Esophagus squamous epithelium (tissue), 5 donors: ENCODE measurements around the gene MAFF. TPM values are rescaled to one million over a fixed set of nuclear protein-coding genes. Genes with fewer than 3 reads are reported as not detected.

ENCODE experiments used
- DNase-seq: peaks from one replicate; lab custom pipeline; 2025; lab: John Stamatoyannopoulos, UW
- H3K27ac ChIP-seq, 4 donors: fragments of 200-600 bp; sonication (generic); one replicate each; pipeline ENCODE4 v1.5.1; 2016 to 2019; ENCODE audit warnings: mild to moderate bottlenecking in 1 of 4
- H3K27me3 ChIP-seq, 4 donors: fragments of 200-600 bp; sonication (generic); 1 replicate in 3 of 4; 2 replicates in 1 of 4; pipeline versions ENCODE4 v1.5.1 to v1.6.0; 2017 to 2021; ENCODE audit warnings: antibody characterized with exemption in 1 of 4
- H3K36me3 ChIP-seq, 3 donors: fragments of 200-600 bp; sonication (generic); one replicate each; pipeline ENCODE4 v1.5.1; 2016 to 2019
- H3K4me1 ChIP-seq, 3 donors: fragments of 200-600 bp; sonication (generic); one replicate each; pipeline ENCODE4 v1.5.1; 2017 to 2019
- H3K4me3 ChIP-seq, 4 donors: fragments of 200-600 bp; sonication (generic); 1 replicate in 3 of 4; 2 replicates in 1 of 4; pipeline ENCODE4 v1.5.1; 2016 to 2019; ENCODE audit warnings: mild to moderate bottlenecking in 2 of 4, moderate library complexity in 1 of 4
- H3K9me3 ChIP-seq, 3 donors: fragments of 200-600 bp; sonication (generic); one replicate each; pipeline ENCODE4 v1.5.1; 2016 to 2019
- CTCF ChIP-seq, 6 experiments: fragments of 450-650 bp in 4 of 6; fragments of 200-600 bp in 2 of 6; sonication (generic) in 2 of 6; IDR thresholded peaks; one replicate each; pipeline ENCODE4 v1.5.1; 2016 to 2019; ENCODE audit warnings: antibody characterized with exemption in 6 of 6, mild to moderate bottlenecking in 4 of 6, moderate library complexity in 4 of 6
- POLR2A ChIP-seq, 4 donors: fragments of 450-650 bp; IDR thresholded peaks; one replicate each; pipeline ENCODE4 v1.6.1; 2017; ENCODE audit warnings: antibody characterized with exemption in 4 of 4, mild to moderate bottlenecking in 4 of 4, moderate library complexity in 3 of 4
- WGBS, 2 donors: methylation state at CpG; one replicate each; pipeline ENCODE4 v1.1.5; 2018; 5-methylcytosine and 5-hydroxymethylcytosine counted together
- intact Hi-C: fragments of 100-400 bp; cut with DNase I; formaldehyde crosslinking; loops from one replicate; pipeline ENCODE4 v1.15.0; 2022
- total RNA-seq, 4 donors: library from RNA; depleted of rRNA; stranded (reverse); fragments of >200 nt; gene quantifications; one replicate each; pipeline ENCODE4 v1.1.0, GENCODE V29; 2016
- donor health status: DM: yes; HTN: yes; CAD: no.

Gene MAFF
- total RNA-seq, 4 donors from 2014 or later = 19.4 to 51.6 (median 40.5) TPM

GRCh38 chr22:38208551-38208968, 6.8 kb downstream of the MAFF start:
- Histone ChIP-seq H3K4me1 (peaks cover 4 to 30% (median 20%) of the 10 kb centered on the region in 3 donors), H3K36me3 (peaks cover 0 to 12% (median 0%) of the 10 kb centered on the region in 3 donors), H3K27ac (peak overlapping the region in 1 of 4 donors; percentile 14), H3K27me3 (no peaks in the 10 kb centered on the region), H3K4me3 (no peak overlapping the region), H3K9me3 (no peaks in the 10 kb centered on the region)
- WGBS, 2 donors = 70 to 75% methylated on average over 4 to 5 of the region's 6 CpGs
- intact Hi-C loops = no loop called here
- TF ChIP-seq POLR2A (IDR thresholded peaks at IDR 0.05) = no peak
- TF ChIP-seq CTCF (IDR thresholded peaks at IDR 0.05) = no peak
- no peak for DNase-seq

GRCh38 chr22:38211556-38211955, 9.8 kb downstream of the MAFF start:
- TF ChIP-seq POLR2A (IDR thresholded peaks at IDR 0.05) = no peak
- TF ChIP-seq CTCF (IDR thresholded peaks at IDR 0.05) = no peak
- H3K4me1 ChIP-seq = peaks cover 10 to 26% (median 12%) of the 10 kb centered on the region in 3 donors
- H3K4me3 ChIP-seq = no peak overlapping the region
- no peak for DNase-seq
- no peaks in the 10 kb centered on the region for H3K27me3 ChIP-seq
- 95 to 97% methylated on average over 5 to 6 of the region's 7 CpGs for WGBS, 2 donors
- intact Hi-C loops = no loop called here
- peaks cover 0 to 33% (median 0%) of the 10 kb centered on the region in 3 donors for H3K36me3 ChIP-seq
- no peaks in the 10 kb centered on the region for H3K9me3 ChIP-seq
- no peak overlapping the region for H3K27ac ChIP-seq

- intact Hi-C loops = no loop called here
- TF ChIP-seq POLR2A (IDR thresholded peaks at IDR 0.05) = no peak
- no peak for TF ChIP-seq CTCF (IDR thresholded peaks at IDR 0.05)
- Histone ChIP-seq H3K27me3 (no peaks in the 10 kb centered on the region), H3K27ac (no peak overlapping the region), H3K36me3 (peaks cover 0 to 34% (median 0%) of the 10 kb centered on the region in 3 donors), H3K4me3 (no peak overlapping the region), H3K4me1 (peaks cover 10 to 26% (median 12%) of the 10 kb centered on the region in 3 donors), H3K9me3 (no peaks in the 10 kb centered on the region)
- 50 to 69% methylated on average over 2 of the region's 2 CpGs for WGBS, 2 donors
- DNase-seq = no peak
These were observed 10.6 kb downstream of the MAFF start for GRCh38 chr22:38212442-38212841.

- intact Hi-C loops = no loop called here
- Histone ChIP-seq H3K9me3 (no peaks in the 10 kb centered on the region), H3K36me3 (peaks cover 0 to 32% (median 0%) of the 10 kb centered on the region in 3 donors), H3K4me3 (peak overlapping the region in 1 of 4 donors; percentile 54), H3K27me3 (no peaks in the 10 kb centered on the region), H3K4me1 (peaks cover 16 to 34% (median 18%) of the 10 kb centered on the region in 3 donors), H3K27ac (peak overlapping the region; percentile 12 to 59 (median 46))
- TF ChIP-seq CTCF (IDR thresholded peaks at IDR 0.05) (no peak), POLR2A (IDR thresholded peaks at IDR 0.05) (no peak)
- WGBS, 2 donors = 78 to 83% methylated on average over 6 of the region's 6 CpGs
- DNase-seq = no peak
These were observed 11.7 kb downstream of the MAFF start for GRCh38 chr22:38213319-38213989.

- intact Hi-C loops = no loop called here
- 16% methylated on average over 5 of the region's 8 CpGs; no CpG with 5 or more reads in 1 of the 2 donors for WGBS, 2 donors
- Histone ChIP-seq H3K4me3 (peak overlapping the region in 3 of 4 donors; percentile 27 to 54 (median 37)), H3K4me1 (peaks cover 21 to 38% (median 23%) of the 10 kb centered on the region in 3 donors), H3K27ac (peak overlapping the region; percentile 41 to 59 (median 55)), H3K9me3 (no peaks in the 10 kb centered on the region), H3K27me3 (no peaks in the 10 kb centered on the region), H3K36me3 (peaks cover 0 to 28% (median 0%) of the 10 kb centered on the region in 3 donors)
- DNase-seq = no peak
- TF ChIP-seq POLR2A (IDR thresholded peaks at IDR 0.05) (no peak), CTCF (IDR thresholded peaks at IDR 0.05) (no peak)
These were observed 12.2 kb downstream of the MAFF start for GRCh38 chr22:38213990-38214301.
